K562 (cell line): ENCODE results near the gene DPH2. TPM values are rescaled to one million over a fixed set of nuclear protein-coding genes. Genes with fewer than 3 reads are reported as not detected.
A peak's percentile ranks its signal among the peaks of the same experiment; 100 is the strongest.

Experiments
- BDP1 ChIP-seq: IDR thresholded peaks from 3 replicates; pipeline ENCODE4 v1.6.1; 2011; ENCODE audit not compliant: insufficient read length, insufficient read depth
- CHD2 ChIP-seq: IDR thresholded peaks from 2 replicates; pipeline ENCODE4 v1.6.1; 2011; ENCODE audit warnings: low read depth, low read length
- FOSL1 ChIP-seq: fragments of 200-800 bp; sonication (Bioruptor generic); conservative IDR thresholded peaks from 2 replicates; pipeline ENCODE4 v1.6.1; 2016; ENCODE audit warnings: missing genetic modification characterization, missing compliant biosample characterization
- FOXK1 ChIP-seq: sonication (generic); formaldehyde crosslinking; IDR thresholded peaks from 2 replicates; pipeline ENCODE4 v1.8.0; 2022; ENCODE audit warnings: missing genetic modification reagents, mild to moderate bottlenecking, borderline replicate concordance
- ILK ChIP-seq: fragments of 450-650 bp; IDR thresholded peaks from 2 replicates; pipeline ENCODE4 v1.6.1; 2016; ENCODE audit warnings: missing genetic modification characterization, low read depth, mild to moderate bottlenecking, missing compliant biosample characterization, moderate library complexity, borderline replicate concordance
- KLF1 ChIP-seq: fragments of 450-650 bp; IDR thresholded peaks from 2 replicates; pipeline ENCODE4 v1.6.1; 2016; ENCODE audit warnings: missing genetic modification characterization, missing compliant biosample characterization
- MCM7 ChIP-seq, 2 experiments: fragments of 450-650 bp; IDR thresholded peaks; 2 replicates each; pipeline ENCODE4 v1.6.1; 2016 to 2018
- MEF2A ChIP-seq: IDR thresholded peaks from 2 replicates; pipeline ENCODE4 v1.6.1; 2011; ENCODE audit warnings: low read depth, mild to moderate bottlenecking, low read length, moderate library complexity; ENCODE audit not compliant: control insufficient read depth
- NFE2L1 ChIP-seq: fragments of 450-650 bp; IDR thresholded peaks from 2 replicates; pipeline ENCODE4 v1.6.1; 2016; ENCODE audit warnings: missing genetic modification characterization, low read depth, mild to moderate bottlenecking, missing compliant biosample characterization, moderate library complexity, borderline replicate concordance
- POLR2A ChIP-seq: fragments of 450-650 bp; conservative IDR thresholded peaks from 2 replicates; pipeline ENCODE4 v1.6.1; 2016
- RBM15 ChIP-seq: fragments of 200-400 bp; formaldehyde crosslinking; IDR thresholded peaks from 2 replicates; pipeline ENCODE4 v1.6.1; 2018; ENCODE audit warnings: mild to moderate bottlenecking, low read length, moderate library complexity; ENCODE audit not compliant: insufficient read depth
- SFPQ ChIP-seq: fragments of 200-400 bp; formaldehyde crosslinking; IDR thresholded peaks from 2 replicates; pipeline ENCODE4 v1.6.1; 2017; ENCODE audit warnings: mild to moderate bottlenecking, low read depth, low read length, moderate library complexity
- SRSF1 ChIP-seq: fragments of 200-400 bp; formaldehyde crosslinking; IDR thresholded peaks from 2 replicates; pipeline ENCODE4 v1.6.1; 2017; ENCODE audit warnings: mild to moderate bottlenecking, low read depth, low read length, moderate library complexity
- SUPT5H ChIP-seq: fragments of 450-650 bp; IDR thresholded peaks from 2 replicates; pipeline ENCODE4 v1.6.1; 2016
- YY1 ChIP-seq, 3 experiments: IDR thresholded peaks; 2 replicates each; pipeline ENCODE4 v1.6.1; 2011; ENCODE audit warnings: low read length in 2 of 3, mild to moderate bottlenecking in 2 of 3, moderate library complexity in 2 of 3, borderline replicate concordance in 1 of 3, control low read depth in 1 of 3, low read depth in 1 of 3; ENCODE audit not compliant: insufficient read depth in 3 of 3, insufficient replicate concordance in 2 of 3, control insufficient read depth in 1 of 3, insufficient read length in 1 of 3; ENCODE audit errors: extremely low read depth in 1 of 3
- ZNF140 ChIP-seq: fragments of 250-450 bp; sonication (Bioruptor Pico); IDR thresholded peaks from 2 replicates; pipeline ENCODE4 v1.8.0; 2021; ENCODE audit warnings: moderate library complexity, mild to moderate bottlenecking, inconsistent platforms
- ZNF217 ChIP-seq: sonication (generic); formaldehyde crosslinking; IDR thresholded peaks from 2 replicates; pipeline ENCODE4 v1.8.0; 2022; ENCODE audit warnings: mild to moderate bottlenecking, missing genetic modification reagents
- polyA plus RNA-seq, 8 experiments: library from polyadenylated mRNA; depleted of rRNA in 4 of 8; stranded (reverse) in 5 of 8; unstranded in 3 of 8; fragments of >200 nt; fragmentation: Nextera tagmentation in 2 of 8; fragmentation: Illumina TruSeq in 1 of 8; extraction: Ambion mirVana in 2 of 8; extraction: Trizol in 1 of 8; gene quantifications; 2 replicates each; pipeline versions ENCODE4 v1.2.1 to v1.2.3, GENCODE V29; 2011 to 2014; ENCODE audit warnings: inconsistent platforms in 1 of 8, missing spikeins in 1 of 8
- total RNA-seq, 7 experiments: library from RNA; depleted of rRNA in 6 of 7; stranded (reverse); fragments of >200 nt in 6 of 7; fragmentation: Illumina TruSeq in 2 of 7; extraction: Trizol in 2 of 7; gene quantifications; 2 replicates each; pipeline versions ENCODE4 v1.2.1 to v1.2.3, GENCODE V29; 2011 to 2021; ENCODE audit warnings: low replicate concordance in 1 of 7
- TF ChIP-seq, protein P1 (sequence below): fragments of 450-650 bp; IDR thresholded peaks from 2 replicates; pipeline ENCODE4 v1.6.1; 2016; ENCODE audit warnings: borderline replicate concordance
- TF ChIP-seq, protein P2 (sequence below): fragments of 450-650 bp; formaldehyde crosslinking; IDR thresholded peaks from 2 replicates; pipeline ENCODE4 v1.4.0; 2020; ENCODE audit warnings: mild to moderate bottlenecking, moderate library complexity
- TF ChIP-seq, protein P3 (sequence below): fragments of 250-450 bp; sonication (Bioruptor Pico); IDR thresholded peaks from 2 replicates; pipeline ENCODE4 v1.5.0; 2020; ENCODE audit warnings: mild to moderate bottlenecking, borderline replicate concordance

The DPH2 gene
- total and polyA plus RNA-seq, 9 of the 15 experiments (the other 6 are each of a cell fraction or from before 2014, with no cell fraction given) = 17.9 to 94.1 (median 68.1) TPM

GRCh38 chr1:43978551-43979260 lies 8.9 kb downstream of the DPH2 start, which contains the start of gene B4GALT2 (continued):
- TF ChIP-seq, protein P1, sequence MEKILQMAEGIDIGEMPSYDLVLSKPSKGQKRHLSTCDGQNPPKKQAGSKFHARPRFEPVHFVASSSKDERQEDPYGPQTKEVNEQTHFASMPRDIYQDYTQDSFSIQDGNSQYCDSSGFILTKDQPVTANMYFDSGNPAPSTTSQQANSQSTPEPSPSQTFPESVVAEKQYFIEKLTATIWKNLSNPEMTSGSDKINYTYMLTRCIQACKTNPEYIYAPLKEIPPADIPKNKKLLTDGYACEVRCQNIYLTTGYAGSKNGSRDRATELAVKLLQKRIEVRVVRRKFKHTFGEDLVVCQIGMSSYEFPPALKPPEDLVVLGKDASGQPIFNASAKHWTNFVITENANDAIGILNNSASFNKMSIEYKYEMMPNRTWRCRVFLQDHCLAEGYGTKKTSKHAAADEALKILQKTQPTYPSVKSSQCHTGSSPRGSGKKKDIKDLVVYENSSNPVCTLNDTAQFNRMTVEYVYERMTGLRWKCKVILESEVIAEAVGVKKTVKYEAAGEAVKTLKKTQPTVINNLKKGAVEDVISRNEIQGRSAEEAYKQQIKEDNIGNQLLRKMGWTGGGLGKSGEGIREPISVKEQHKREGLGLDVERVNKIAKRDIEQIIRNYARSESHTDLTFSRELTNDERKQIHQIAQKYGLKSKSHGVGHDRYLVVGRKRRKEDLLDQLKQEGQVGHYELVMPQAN = no peak
- no peak for TF ChIP-seq MEF2A
- TF ChIP-seq CHD2 = no peak
- TF ChIP-seq POLR2A = peak; percentile 58
- no peak for TF ChIP-seq MCM7 (IDR thresholded peaks at IDR 0.05)
- TF ChIP-seq YY1 (IDR thresholded peaks at IDR 0.05; ENCODE audit: borderline replicate concordance in 1 of 3, control insufficient read depth in 1 of 3, extremely low read depth in 1 of 3, insufficient read depth in 3 of 3, insufficient read length in 1 of 3, insufficient replicate concordance in 2 of 3, low read depth in 1 of 3, low read length in 2 of 3) = no peak
- no peak for TF ChIP-seq ZNF217 (CRISPR knock-in tag)
- no peak for TF ChIP-seq ILK (tag)
- TF ChIP-seq, protein P2, sequence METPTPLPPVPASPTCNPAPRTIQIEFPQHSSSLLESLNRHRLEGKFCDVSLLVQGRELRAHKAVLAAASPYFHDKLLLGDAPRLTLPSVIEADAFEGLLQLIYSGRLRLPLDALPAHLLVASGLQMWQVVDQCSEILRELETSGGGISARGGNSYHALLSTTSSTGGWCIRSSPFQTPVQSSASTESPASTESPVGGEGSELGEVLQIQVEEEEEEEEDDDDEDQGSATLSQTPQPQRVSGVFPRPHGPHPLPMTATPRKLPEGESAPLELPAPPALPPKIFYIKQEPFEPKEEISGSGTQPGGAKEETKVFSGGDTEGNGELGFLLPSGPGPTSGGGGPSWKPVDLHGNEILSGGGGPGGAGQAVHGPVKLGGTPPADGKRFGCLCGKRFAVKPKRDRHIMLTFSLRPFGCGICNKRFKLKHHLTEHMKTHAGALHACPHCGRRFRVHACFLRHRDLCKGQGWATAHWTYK = no peak
- peak; percentile 58; the same call in 1 of the 2 replicates for TF ChIP-seq SUPT5H
- TF ChIP-seq SRSF1 = no peak
- TF ChIP-seq, protein P3, sequence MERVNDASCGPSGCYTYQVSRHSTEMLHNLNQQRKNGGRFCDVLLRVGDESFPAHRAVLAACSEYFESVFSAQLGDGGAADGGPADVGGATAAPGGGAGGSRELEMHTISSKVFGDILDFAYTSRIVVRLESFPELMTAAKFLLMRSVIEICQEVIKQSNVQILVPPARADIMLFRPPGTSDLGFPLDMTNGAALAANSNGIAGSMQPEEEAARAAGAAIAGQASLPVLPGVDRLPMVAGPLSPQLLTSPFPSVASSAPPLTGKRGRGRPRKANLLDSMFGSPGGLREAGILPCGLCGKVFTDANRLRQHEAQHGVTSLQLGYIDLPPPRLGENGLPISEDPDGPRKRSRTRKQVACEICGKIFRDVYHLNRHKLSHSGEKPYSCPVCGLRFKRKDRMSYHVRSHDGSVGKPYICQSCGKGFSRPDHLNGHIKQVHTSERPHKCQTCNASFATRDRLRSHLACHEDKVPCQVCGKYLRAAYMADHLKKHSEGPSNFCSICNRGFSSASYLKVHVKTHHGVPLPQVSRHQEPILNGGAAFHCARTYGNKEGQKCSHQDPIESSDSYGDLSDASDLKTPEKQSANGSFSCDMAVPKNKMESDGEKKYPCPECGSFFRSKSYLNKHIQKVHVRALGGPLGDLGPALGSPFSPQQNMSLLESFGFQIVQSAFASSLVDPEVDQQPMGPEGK = no peak
- TF ChIP-seq SFPQ = no peak
- no peak for TF ChIP-seq BDP1
- no peak for TF ChIP-seq NFE2L1
- no peak for TF ChIP-seq RBM15
- no peak; the same call in 1 of the 2 replicates for TF ChIP-seq KLF1 (tag)
- TF ChIP-seq FOXK1 (CRISPR knock-in tag) = no peak
- TF ChIP-seq FOSL1 (tag) = peak; percentile 55; the same call in 1 of the 2 replicates
- TF ChIP-seq ZNF140 (CRISPR knock-in tag) = no peak
